GM21423 (cell line): ENCODE measurements around the gene FLOT1.

Experiments used
- ATAC-seq: cut with Tn5 transposase; IDR thresholded peaks from one replicate; pipeline ENCODE4 v1.9.1; 2021; ENCODE audit warnings: mild to moderate bottlenecking, moderate library complexity; ENCODE audit not compliant: unreplicated experiment

The FLOT1 gene

DNA sequence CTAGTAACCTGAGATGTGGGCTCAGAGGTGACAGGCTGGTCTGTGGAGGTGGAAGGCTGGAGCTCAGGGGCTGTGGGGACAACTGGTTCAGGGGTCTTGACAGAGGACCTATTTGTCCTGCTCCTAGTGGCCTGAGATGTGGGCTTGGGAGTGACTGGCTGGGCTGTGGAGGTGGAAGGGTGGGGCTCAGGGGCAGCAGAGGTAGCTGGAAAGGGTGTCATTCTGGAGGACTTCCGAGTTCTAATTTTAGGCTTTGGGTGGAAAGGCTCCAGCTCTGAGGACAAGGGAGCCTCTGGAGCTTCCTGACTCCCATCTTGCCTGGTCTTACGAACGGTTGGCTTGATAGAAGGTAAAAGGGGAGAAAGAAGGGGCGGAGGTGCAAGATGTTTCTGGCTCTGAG lies 36.9 kb downstream of the FLOT1 start:
- no peak for ATAC-seq

DNA sequence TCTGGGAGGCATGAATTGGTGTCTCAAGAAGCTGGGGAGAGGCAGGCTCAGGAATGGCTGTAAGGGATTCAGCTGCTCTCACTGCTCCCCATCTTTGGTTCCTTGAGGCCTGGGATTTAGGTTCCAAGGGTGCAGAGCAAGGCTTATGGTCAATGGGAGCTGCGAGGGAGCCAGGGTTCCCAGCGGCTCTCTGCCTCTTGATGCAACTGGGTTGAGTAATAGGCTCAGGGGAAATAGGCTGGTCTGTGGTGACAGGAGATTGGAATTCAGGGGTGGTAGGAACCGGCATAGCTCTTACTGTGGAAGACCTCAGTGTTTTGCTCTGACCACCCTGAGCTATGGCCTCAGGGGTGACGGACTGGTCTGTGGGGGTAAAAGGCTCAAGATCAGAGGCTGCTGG lies 38.7 kb downstream of the FLOT1 start:
- no peak for ATAC-seq

GRCh38 chr6:30703011-30703410 lies 39.5 kb downstream of the FLOT1 start:
- no peak for ATAC-seq

DNA sequence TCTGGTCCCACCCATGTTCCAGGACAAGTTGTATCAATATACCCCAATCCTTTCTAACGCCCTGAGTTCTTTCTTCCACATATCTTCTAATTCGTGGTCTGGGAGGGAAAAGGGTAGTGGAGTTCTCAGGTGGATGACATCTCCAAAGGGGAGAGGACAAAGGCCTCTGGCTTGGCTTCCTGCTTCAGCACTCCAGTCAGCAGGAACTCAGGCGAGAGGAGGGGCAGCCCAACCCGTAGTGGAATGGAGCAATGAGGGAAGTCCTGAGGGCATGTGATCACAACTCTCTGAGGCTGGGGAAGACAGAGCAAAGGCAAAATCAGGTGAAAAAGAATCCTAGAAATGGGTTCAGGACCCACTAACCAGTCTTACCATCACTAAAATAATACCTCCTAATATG lies 42.1 kb downstream of the FLOT1 start:
- ATAC-seq, result no peak

DNA sequence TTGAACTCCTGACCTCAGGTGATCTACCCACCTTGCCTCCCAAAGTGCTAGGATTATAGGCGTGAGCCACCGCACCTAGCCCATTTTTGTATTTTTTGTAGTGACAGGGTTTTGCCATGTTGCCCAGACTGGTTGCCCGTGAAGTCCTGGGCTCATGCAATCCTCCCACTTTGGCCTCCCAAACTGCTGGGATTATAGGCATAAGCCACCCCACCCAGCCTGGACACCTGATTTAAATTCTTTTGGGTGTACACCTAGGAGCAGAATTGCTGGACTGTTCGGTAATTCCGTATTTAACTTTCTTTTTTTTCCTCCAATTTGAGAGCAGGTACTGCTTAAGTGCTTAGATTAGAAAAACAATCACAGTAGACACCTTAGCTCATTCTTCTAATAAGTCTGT lies 46.1 kb downstream of the FLOT1 start:
- no peak for ATAC-seq

DNA sequence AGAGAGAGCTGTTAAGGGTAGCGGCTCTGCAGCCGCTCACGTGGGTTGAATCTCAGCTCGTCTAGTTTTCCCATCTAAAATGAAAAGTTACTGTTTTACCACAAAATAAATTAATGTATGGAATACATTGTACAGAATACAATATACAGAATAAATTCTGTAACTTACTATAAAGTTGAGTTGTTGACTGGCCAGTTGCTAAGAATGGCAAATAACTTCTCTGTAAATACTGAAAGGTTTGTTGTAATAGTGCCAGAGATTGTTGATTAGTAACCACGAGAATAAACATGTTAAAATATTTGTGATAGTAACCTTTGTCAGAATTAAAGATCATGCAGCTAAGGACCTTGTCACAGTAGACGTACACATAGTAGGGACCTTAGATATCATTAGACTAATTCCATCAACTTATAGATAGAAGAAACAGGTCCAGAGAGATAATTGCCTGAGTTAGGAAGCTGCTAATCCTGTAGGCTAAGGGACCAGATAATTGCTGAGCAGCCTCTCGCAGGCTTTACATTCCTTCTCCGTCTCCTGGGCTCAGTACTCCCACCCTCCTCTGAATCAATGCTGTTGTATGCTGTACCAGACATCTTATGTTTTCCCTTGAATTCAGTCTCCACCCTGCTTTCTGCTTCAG lies 51.2 kb downstream of the FLOT1 start:
- no peak for ATAC-seq

- ATAC-seq, result peak; percentile 31
Observed at GRCh38 chr6:30690403-30691207, 51.9 kb downstream of the FLOT1 start, which contains the start of gene NRM. NRM (minus strand) TSS chr6:30690984; CDS start chr6:30690974, 10 bp downstream.

GRCh38 chr6:30689985-30690384 lies 52.5 kb downstream of the FLOT1 start:
- ATAC-seq, result no peak

- ATAC-seq, result no peak
Observed at GRCh38 chr6:30689022-30689865, 53.2 kb downstream of the FLOT1 start.

DNA sequence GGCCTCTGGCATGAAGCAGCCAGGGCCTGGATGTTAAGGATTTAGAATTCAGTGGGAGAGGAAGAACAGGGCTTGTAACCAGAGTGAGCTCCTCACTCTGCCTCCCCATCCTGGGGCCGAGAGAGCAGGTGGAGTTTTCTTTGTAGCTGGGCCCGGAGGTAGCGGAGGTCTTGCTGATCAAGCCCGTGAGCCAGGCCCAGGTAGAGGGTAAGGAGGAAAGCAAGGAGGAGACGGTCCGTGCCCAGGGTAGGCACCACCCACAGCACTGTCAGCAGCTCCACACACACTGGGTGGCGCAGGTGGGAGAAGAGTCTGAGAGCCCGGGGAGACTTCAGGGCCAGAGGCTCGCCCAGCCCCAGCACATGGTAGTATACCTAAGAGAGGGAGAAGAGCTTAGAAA lies 53.9 kb downstream of the FLOT1 start:
- ATAC-seq, result no peak

DNA sequence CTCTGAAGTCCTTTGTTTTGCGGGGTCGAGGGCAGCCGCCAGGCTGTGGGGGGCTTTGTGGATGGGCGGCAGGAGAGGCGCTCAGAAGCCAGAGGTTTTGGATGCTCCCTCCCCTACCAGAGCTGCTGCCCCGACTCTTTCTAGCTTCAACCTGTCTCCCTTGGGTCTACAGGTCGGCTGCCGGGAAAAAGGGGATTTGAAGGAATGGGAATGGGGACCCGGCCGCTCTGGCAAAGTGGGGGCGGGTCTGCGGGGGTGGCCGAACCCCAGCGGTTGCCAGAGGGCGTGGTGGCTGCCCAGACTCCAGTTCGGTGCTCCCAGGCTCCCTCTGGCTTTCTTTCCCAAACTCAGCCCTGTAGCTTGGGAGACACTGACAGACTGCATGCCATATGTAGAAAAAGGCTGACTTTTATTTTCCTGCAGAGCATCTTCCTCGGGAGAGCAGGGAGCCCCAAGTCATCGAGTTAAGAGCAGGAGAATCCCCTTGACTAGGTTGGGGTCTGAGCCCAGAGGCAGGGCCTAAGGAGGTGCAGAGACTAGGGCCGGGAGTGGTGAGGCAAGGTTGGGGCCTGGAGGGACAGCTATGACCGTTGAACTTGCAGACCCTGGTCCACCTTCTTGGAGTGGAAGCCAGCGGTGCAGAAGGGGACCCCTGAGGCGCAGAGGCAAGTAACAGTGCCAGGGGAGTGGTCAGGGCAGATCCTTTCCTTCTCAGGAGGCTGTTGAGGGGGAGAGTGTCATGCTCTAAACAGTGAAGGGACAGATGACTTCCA lies 54.6 kb downstream of the FLOT1 start:
- ATAC-seq, result no peak

GRCh38 chr6:30686908-30687658 lies 55.4 kb downstream of the FLOT1 start:
- peak; percentile 43 for ATAC-seq

GRCh38 chr6:30686009-30686907 lies 56.2 kb downstream of the FLOT1 start, which contains the start of gene PPP1R18:
PPP1R18 (minus strand) TSS chr6:30686645; CDS start chr6:30686018, 627 bp downstream.
- no peak for ATAC-seq

GRCh38 chr6:30685157-30686008 lies 57.1 kb downstream of the FLOT1 start:
- ATAC-seq, result no peak

DNA sequence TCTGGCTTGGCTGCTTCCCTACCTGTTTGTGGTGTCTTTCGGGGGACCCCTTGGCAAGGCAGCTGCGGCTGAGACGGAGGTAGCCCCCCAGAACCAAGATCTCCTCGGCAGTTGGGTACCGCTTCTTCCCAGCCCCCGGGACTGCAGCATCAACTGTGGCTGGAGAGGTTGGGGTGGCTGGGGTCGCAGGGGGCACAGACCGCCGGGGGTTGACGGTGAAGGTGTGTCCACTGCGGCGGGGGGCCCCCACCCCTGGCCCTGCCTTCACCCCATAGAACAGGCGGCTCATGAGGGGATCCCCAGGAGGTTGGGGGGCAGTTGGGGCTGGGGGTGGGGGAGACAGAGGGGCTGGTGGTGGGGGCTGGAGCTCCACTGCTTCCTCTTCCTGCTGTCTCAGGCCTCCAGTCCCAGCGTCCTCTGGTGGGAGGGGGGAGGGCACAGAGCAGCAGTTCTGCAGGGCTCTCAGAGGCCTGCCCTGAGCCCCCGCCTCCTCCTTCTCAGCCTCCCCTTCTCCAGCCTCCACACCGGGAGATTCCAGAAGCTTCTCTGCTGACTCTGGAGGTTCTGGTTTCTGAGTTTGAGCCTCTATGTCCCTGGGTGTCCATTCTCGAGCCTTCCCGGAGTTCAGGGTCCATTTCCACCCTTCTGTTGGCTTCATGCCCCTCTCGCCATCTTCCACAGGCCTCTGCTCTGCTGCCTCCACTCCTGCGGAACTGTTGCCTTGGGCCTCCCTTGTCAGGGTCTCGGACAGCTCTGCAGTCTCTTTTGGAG lies 57.9 kb downstream of the FLOT1 start:
- no peak for ATAC-seq

GRCh38 chr6:30683980-30684338 lies 58.5 kb downstream of the FLOT1 start:
- no peak for ATAC-seq
